H1 (cell line): ENCODE results near the gene EMC10. TPM values are rescaled to one million over a fixed set of nuclear protein-coding genes. Genes with fewer than 3 reads are reported as not detected.

Experiments
- ATF2 ChIP-seq: IDR thresholded peaks from 2 replicates; pipeline ENCODE4 v1.6.1; 2012; ENCODE audit warnings: low read length, inconsistent platforms
- CEBPB ChIP-seq: IDR thresholded peaks from 2 replicates; pipeline ENCODE4 v1.6.1; 2012; ENCODE audit warnings: low read depth, low read length
- CHD7 ChIP-seq: fragments of 300-600 bp; sonication (generic); IDR thresholded peaks from 2 replicates; pipeline ENCODE4 v1.7.1; 2012; ENCODE audit warnings: low read length, moderate library complexity, mild to moderate bottlenecking, inconsistent platforms; ENCODE audit not compliant: insufficient replicate concordance
- GTF2F1 ChIP-seq: IDR thresholded peaks from 2 replicates; pipeline ENCODE4 v1.6.1; 2012; ENCODE audit warnings: low read depth, low read length, improper control_type of control experiment, borderline replicate concordance
- KDM1A ChIP-seq: fragments of 200-600, 300-600 bp; sonication (generic); IDR thresholded peaks from 2 replicates; pipeline ENCODE4 v1.7.1; 2016; ENCODE audit warnings: mild to moderate bottlenecking, low read length, borderline replicate concordance
- MAFK ChIP-seq: IDR thresholded peaks from 2 replicates; pipeline ENCODE4 v1.6.1; 2012; ENCODE audit warnings: low read depth, mild to moderate bottlenecking, improper control_type of control experiment, low read length
- SRF ChIP-seq: IDR thresholded peaks from 2 replicates; pipeline ENCODE4 v1.6.1; 2011; ENCODE audit warnings: mild to moderate bottlenecking, low read depth, low read length, moderate library complexity
- TCF12 ChIP-seq: IDR thresholded peaks from 2 replicates; pipeline ENCODE4 v1.6.1; 2011; ENCODE audit warnings: low read depth, mild to moderate bottlenecking, low read length
- polyA plus RNA-seq, 7 experiments: library from polyadenylated mRNA; depleted of rRNA in 3 of 7; stranded (reverse) in 5 of 7; unstranded in 2 of 7; fragments of >200 nt in 5 of 7; fragments of 200-250 nt in 2 of 7; gene quantifications; 1 replicate in 5 of 7; 2 replicates in 1 of 7; 4 replicates in 1 of 7; pipeline versions ENCODE4 v1.2.1 to v1.2.3, GENCODE V29; 2011 to 2013; ENCODE audit warnings: missing spikeins in 2 of 7, mixed read lengths in 2 of 7
- total RNA-seq: library from RNA; stranded (reverse); fragmentation: NEBNext Ultra II Directional; extraction: Animal tissue kit (Norgen Biotek cat#: 25700); gene quantifications from 2 replicates; pipeline ENCODE4 v1.2.1, GENCODE V29; 2021

Gene EMC10
- total and polyA plus RNA-seq, 2 of the 8 experiments (the other 6 are each of a cell fraction or from before 2014, with no cell fraction given): 77.6 to 103 TPM

DNA sequence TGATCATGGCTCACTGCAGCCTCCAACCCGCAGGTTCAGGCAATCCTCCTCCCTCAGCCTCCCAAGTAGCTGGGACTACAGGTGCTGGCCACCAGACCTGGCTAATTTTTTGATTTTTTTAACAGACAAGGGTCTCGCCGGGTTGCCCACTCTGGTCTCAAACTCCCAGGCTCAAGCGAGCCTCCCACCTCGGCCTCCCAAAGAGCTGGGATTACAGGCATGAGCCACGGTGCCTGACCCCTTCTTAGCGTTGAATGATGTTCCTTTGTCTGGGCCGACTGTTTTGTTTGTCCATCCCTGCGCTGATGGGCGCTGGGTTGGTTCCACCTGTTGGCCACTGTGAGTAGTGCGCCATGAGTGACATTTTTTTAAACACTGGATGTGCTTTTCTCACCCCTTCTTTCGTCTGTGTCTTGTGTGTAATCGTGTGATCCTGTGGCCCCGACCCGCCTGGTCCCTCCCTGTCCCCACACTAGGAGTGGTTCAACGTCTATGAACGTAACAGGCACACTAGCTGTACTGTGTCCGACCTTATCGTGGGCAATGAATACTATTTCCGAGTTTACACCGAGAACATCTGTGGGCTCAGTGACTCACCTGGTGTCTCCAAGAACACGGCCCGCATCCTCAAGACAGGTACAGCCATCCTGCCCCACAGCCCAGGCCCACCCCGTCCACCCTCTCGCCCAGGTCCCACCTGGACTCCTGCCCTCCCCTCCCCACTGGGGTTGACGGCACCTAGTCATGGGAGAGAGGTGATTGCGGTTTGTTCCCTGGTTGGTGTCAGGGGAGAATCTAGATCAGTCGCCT lies 15.0 kb upstream of the EMC10 start (continued):
- TF ChIP-seq ATF2: no peak
- TF ChIP-seq MAFK: no peak
- TF ChIP-seq CEBPB: no peak
- TF ChIP-seq SRF: no peak
- no peak for TF ChIP-seq TCF12
- TF ChIP-seq KDM1A: peak; percentile 79; the same call in 1 of the 2 replicates
- TF ChIP-seq CHD7: no peak
- no peak for TF ChIP-seq GTF2F1
- TF ChIP-seq, all 59 proteins: peak for 4
